K562 (cell line): ENCODE results near the gene ZNF17. TPM values are rescaled to one million over a fixed set of nuclear protein-coding genes. Genes with fewer than 3 reads are reported as not detected.

Experiments
- ATF1 ChIP-seq, 2 experiments: fragments of 450-650 bp in 1 of 2; IDR thresholded peaks; 2 replicates each; pipeline ENCODE4 v1.6.1; 2016; ENCODE audit warnings: missing compliant biosample characterization in 1 of 2, missing genetic modification characterization in 1 of 2
- HMGN3 ChIP-seq: IDR thresholded peaks from 2 replicates; pipeline ENCODE4 v1.6.1; 2011; ENCODE audit warnings: borderline replicate concordance, low read depth, mild to moderate bottlenecking, mixed read lengths, low read length; ENCODE audit not compliant: insufficient read length; ENCODE audit errors: extremely low read depth
- JUNB ChIP-seq: fragments of 450-650 bp; formaldehyde crosslinking; conservative IDR thresholded peaks from 2 replicates; pipeline ENCODE4 v1.4.0; 2020; ENCODE audit warnings: mild to moderate bottlenecking
- KLF13 ChIP-seq: fragments of 450-650 bp; IDR thresholded peaks from 2 replicates; pipeline ENCODE4 v1.6.1; 2016; ENCODE audit warnings: missing genetic modification characterization, low read depth, mild to moderate bottlenecking, missing compliant biosample characterization, moderate library complexity, borderline replicate concordance
- MAZ ChIP-seq, 2 experiments: fragments of 450-650 bp in 1 of 2; sonication (generic) in 1 of 2; formaldehyde crosslinking; IDR thresholded peaks in 1 of 2; conservative IDR thresholded peaks in 1 of 2; 2 replicates each; pipeline versions ENCODE4 v1.4.0 to v1.5.0; 2020; ENCODE audit warnings: mild to moderate bottlenecking in 1 of 2, missing genetic modification reagents in 1 of 2
- POLR2A ChIP-seq: fragments of 450-650 bp; conservative IDR thresholded peaks from 2 replicates; pipeline ENCODE4 v1.6.1; 2016
- SMARCB1 ChIP-seq: IDR thresholded peaks from 2 replicates; pipeline ENCODE4 v1.6.1; 2011; ENCODE audit warnings: improper control_type of control experiment, low read depth; ENCODE audit not compliant: insufficient read length
- SRSF1 ChIP-seq: fragments of 200-400 bp; formaldehyde crosslinking; IDR thresholded peaks from 2 replicates; pipeline ENCODE4 v1.6.1; 2017; ENCODE audit warnings: mild to moderate bottlenecking, low read depth, low read length, moderate library complexity
- TCF3 ChIP-seq: sonication (generic); formaldehyde crosslinking; IDR thresholded peaks from 2 replicates; pipeline ENCODE4 v1.4.0; 2020; ENCODE audit warnings: mild to moderate bottlenecking, missing genetic modification reagents
- TEAD1 ChIP-seq, 2 experiments: fragments of 450-650 bp in 1 of 2; sonication (generic) in 1 of 2; formaldehyde crosslinking; IDR thresholded peaks; 2 replicates each; pipeline versions ENCODE4 v1.4.0 to v1.8.0; 2020 to 2022; ENCODE audit warnings: mild to moderate bottlenecking in 2 of 2, missing genetic modification reagents in 1 of 2
- U2AF2 ChIP-seq: fragments of 200-400 bp; formaldehyde crosslinking; optimal IDR thresholded peaks from 2 replicates; pipeline ENCODE3; 2017; ENCODE audit warnings: low read depth, mild to moderate bottlenecking, low read length
- ZFP30 ChIP-seq: fragments of 250-450 bp; sonication (Bioruptor Pico); IDR thresholded peaks from 2 replicates; pipeline ENCODE4 v1.8.0; 2022; ENCODE audit warnings: moderate library complexity, mild to moderate bottlenecking, inconsistent platforms, borderline replicate concordance
- ZNF165 ChIP-seq: fragments of 250-450 bp; sonication (Bioruptor Pico); IDR thresholded peaks from 2 replicates; pipeline ENCODE4 v1.4.0; 2020; ENCODE audit warnings: borderline replicate concordance
- ZNF354B ChIP-seq: fragments of 250-450 bp; sonication (Bioruptor Pico); IDR thresholded peaks from 2 replicates; pipeline ENCODE4 v1.4.0; 2020
- polyA plus RNA-seq, 8 experiments: library from polyadenylated mRNA; depleted of rRNA in 4 of 8; stranded (reverse) in 5 of 8; unstranded in 3 of 8; fragments of >200 nt; fragmentation: Nextera tagmentation in 2 of 8; fragmentation: Illumina TruSeq in 1 of 8; extraction: Ambion mirVana in 2 of 8; extraction: Trizol in 1 of 8; gene quantifications; 2 replicates each; pipeline versions ENCODE4 v1.2.1 to v1.2.3, GENCODE V29; 2011 to 2014; ENCODE audit warnings: inconsistent platforms in 1 of 8, missing spikeins in 1 of 8
- total RNA-seq, 7 experiments: library from RNA; depleted of rRNA in 6 of 7; stranded (reverse); fragments of >200 nt in 6 of 7; fragmentation: Illumina TruSeq in 2 of 7; extraction: Trizol in 2 of 7; gene quantifications; 2 replicates each; pipeline versions ENCODE4 v1.2.1 to v1.2.3, GENCODE V29; 2011 to 2021; ENCODE audit warnings: low replicate concordance in 1 of 7
- TF ChIP-seq, protein P1 (sequence below): fragments of 250-450 bp; sonication (Bioruptor Pico); IDR thresholded peaks from 2 replicates; pipeline ENCODE4 v1.8.0; 2021; ENCODE audit warnings: moderate library complexity, mild to moderate bottlenecking, inconsistent platforms
- TF ChIP-seq, protein P2 (sequence below): sonication (generic); formaldehyde crosslinking; IDR thresholded peaks from 2 replicates; pipeline ENCODE4 v1.8.0; 2022; ENCODE audit warnings: missing genetic modification reagents, mild to moderate bottlenecking, moderate library complexity, borderline replicate concordance
- TF ChIP-seq, protein P3 (sequence below): fragments of 200-800 bp; sonication (Bioruptor generic); IDR thresholded peaks from 2 replicates; pipeline ENCODE4 v1.6.1; 2016; ENCODE audit warnings: missing genetic modification characterization, missing compliant biosample characterization
- TF ChIP-seq, protein P4 (sequence below): fragments of 450-650 bp; conservative IDR thresholded peaks from 2 replicates; pipeline ENCODE4 v1.6.1; 2016; ENCODE audit warnings: missing genetic modification characterization, low read depth, mild to moderate bottlenecking, control low read depth, missing compliant biosample characterization

The ZNF17 gene
- total and polyA plus RNA-seq, 9 of the 15 experiments (the other 6 are each of a cell fraction or from before 2014, with no cell fraction given): 5.3 to 8.6 (median 6.5) TPM

DNA sequence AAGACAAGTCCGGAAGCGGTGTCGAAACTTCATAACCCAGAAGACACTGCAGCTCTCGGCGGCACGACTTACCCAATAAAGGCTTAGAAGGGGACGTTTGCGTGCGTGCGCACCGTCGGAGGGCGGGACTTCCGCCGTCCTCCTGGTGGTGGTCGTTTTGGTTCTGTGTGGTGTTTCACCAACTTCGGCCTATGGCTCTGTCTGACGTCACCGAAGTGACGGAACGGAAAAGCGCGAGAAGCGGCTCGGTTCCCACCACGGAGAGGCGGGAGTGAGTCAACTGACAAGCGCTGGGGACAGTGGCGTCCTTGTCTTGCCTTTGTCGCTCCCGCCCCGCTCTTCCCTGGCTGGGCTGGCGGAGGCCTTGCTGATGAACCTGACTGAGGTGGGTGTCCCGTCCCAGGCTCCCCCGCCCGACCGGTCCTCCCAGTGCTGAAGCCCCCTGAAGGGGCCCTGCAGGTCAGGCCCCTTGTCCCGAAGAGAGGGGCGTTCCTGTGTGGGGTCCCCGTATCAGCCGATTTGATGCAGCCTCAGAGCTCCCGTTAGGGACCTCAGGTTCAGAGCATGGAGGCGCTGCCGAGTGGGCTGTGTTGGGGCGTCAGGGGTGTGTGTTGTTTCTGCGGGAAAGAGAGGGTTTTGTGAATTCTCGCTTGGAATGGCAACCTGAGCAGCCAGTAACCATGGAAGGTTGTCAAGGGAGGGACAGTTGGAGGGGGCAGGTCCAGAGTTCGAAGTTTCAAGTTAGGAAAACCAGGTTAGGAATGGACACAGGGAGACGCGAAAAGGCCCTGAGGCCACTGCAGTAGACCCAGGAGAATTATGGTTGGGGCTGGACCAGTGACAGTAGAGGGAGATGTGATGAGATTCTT is 21.0 kb upstream of the ZNF17 start, which contains the start of gene ZNF548 (continued):
- peak; percentile 69 for TF ChIP-seq ATF1 (CRISPR knock-in tag; IDR thresholded peaks at IDR 0.05)
- TF ChIP-seq ATF1 (tag; IDR thresholded peaks at IDR 0.05): peak; percentile 98
- TF ChIP-seq ZNF165 (CRISPR knock-in tag): no peak
- no peak for TF ChIP-seq TCF3 (CRISPR knock-in tag)
- TF ChIP-seq, protein P1, sequence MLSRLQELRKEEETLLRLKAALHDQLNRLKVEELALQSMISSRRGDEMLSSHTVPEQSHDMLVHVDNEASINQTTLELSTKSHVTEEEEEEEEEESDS: no peak
- TF ChIP-seq, protein P2, sequence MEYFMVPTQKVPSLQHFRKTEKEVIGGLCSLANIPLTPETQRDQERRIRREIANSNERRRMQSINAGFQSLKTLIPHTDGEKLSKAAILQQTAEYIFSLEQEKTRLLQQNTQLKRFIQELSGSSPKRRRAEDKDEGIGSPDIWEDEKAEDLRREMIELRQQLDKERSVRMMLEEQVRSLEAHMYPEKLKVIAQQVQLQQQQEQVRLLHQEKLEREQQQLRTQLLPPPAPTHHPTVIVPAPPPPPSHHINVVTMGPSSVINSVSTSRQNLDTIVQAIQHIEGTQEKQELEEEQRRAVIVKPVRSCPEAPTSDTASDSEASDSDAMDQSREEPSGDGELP (CRISPR knock-in tag): peak; percentile 75; the same call in 1 of the 2 replicates
- no peak for TF ChIP-seq SMARCB1
- no peak for TF ChIP-seq KLF13 (tag)
- TF ChIP-seq U2AF2: no peak
- no peak for TF ChIP-seq ZNF354B (CRISPR knock-in tag)
- no peak for TF ChIP-seq HMGN3
- 0 out of 4 replicates have a peak, but pooled peaks of 1 of the 2 experiments have one; percentile 35 for TF ChIP-seq MAZ (CRISPR knock-in tag; conservative IDR thresholded peaks at IDR 0.05 in 1 of 2, IDR thresholded peaks at IDR 0.05 in 1 of 2)
- TF ChIP-seq, protein P3, sequence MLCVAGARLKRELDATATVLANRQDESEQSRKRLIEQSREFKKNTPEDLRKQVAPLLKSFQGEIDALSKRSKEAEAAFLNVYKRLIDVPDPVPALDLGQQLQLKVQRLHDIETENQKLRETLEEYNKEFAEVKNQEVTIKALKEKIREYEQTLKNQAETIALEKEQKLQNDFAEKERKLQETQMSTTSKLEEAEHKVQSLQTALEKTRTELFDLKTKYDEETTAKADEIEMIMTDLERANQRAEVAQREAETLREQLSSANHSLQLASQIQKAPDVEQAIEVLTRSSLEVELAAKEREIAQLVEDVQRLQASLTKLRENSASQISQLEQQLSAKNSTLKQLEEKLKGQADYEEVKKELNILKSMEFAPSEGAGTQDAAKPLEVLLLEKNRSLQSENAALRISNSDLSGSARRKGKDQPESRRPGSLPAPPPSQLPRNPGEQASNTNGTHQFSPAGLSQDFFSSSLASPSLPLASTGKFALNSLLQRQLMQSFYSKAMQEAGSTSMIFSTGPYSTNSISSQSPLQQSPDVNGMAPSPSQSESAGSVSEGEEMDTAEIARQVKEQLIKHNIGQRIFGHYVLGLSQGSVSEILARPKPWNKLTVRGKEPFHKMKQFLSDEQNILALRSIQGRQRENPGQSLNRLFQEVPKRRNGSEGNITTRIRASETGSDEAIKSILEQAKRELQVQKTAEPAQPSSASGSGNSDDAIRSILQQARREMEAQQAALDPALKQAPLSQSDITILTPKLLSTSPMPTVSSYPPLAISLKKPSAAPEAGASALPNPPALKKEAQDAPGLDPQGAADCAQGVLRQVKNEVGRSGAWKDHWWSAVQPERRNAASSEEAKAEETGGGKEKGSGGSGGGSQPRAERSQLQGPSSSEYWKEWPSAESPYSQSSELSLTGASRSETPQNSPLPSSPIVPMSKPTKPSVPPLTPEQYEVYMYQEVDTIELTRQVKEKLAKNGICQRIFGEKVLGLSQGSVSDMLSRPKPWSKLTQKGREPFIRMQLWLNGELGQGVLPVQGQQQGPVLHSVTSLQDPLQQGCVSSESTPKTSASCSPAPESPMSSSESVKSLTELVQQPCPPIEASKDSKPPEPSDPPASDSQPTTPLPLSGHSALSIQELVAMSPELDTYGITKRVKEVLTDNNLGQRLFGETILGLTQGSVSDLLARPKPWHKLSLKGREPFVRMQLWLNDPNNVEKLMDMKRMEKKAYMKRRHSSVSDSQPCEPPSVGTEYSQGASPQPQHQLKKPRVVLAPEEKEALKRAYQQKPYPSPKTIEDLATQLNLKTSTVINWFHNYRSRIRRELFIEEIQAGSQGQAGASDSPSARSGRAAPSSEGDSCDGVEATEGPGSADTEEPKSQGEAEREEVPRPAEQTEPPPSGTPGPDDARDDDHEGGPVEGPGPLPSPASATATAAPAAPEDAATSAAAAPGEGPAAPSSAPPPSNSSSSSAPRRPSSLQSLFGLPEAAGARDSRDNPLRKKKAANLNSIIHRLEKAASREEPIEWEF (CRISPR knock-in tag): no peak
- no peak for TF ChIP-seq ZFP30 (CRISPR knock-in tag)
- TF ChIP-seq, protein P4, sequence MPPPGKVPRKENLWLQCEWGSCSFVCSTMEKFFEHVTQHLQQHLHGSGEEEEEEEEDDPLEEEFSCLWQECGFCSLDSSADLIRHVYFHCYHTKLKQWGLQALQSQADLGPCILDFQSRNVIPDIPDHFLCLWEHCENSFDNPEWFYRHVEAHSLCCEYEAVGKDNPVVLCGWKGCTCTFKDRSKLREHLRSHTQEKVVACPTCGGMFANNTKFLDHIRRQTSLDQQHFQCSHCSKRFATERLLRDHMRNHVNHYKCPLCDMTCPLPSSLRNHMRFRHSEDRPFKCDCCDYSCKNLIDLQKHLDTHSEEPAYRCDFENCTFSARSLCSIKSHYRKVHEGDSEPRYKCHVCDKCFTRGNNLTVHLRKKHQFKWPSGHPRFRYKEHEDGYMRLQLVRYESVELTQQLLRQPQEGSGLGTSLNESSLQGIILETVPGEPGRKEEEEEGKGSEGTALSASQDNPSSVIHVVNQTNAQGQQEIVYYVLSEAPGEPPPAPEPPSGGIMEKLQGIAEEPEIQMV (tag): no peak
- peak; percentile 60; the same call in 1 of the 2 replicates for TF ChIP-seq POLR2A
- 0 out of 4 replicates have a peak, but pooled peaks of 1 of the 2 experiments have one; percentile 47 for TF ChIP-seq TEAD1 (CRISPR knock-in tag; IDR thresholded peaks at IDR 0.05)
- peak; percentile 63; the same call in 1 of the 2 replicates for TF ChIP-seq JUNB (CRISPR knock-in tag)
- TF ChIP-seq SRSF1: peak; percentile 96
